HG03139 (cell line): ENCODE results near the gene ATP8B3.
A peak's percentile ranks its signal among the peaks of the same experiment; 100 is the strongest.

ENCODE experiments used
- ATAC-seq: cut with Tn5 transposase; IDR thresholded peaks from one replicate; pipeline ENCODE4 v1.9.1; 2021; ENCODE audit not compliant: unreplicated experiment

The ATP8B3 gene, protein sequence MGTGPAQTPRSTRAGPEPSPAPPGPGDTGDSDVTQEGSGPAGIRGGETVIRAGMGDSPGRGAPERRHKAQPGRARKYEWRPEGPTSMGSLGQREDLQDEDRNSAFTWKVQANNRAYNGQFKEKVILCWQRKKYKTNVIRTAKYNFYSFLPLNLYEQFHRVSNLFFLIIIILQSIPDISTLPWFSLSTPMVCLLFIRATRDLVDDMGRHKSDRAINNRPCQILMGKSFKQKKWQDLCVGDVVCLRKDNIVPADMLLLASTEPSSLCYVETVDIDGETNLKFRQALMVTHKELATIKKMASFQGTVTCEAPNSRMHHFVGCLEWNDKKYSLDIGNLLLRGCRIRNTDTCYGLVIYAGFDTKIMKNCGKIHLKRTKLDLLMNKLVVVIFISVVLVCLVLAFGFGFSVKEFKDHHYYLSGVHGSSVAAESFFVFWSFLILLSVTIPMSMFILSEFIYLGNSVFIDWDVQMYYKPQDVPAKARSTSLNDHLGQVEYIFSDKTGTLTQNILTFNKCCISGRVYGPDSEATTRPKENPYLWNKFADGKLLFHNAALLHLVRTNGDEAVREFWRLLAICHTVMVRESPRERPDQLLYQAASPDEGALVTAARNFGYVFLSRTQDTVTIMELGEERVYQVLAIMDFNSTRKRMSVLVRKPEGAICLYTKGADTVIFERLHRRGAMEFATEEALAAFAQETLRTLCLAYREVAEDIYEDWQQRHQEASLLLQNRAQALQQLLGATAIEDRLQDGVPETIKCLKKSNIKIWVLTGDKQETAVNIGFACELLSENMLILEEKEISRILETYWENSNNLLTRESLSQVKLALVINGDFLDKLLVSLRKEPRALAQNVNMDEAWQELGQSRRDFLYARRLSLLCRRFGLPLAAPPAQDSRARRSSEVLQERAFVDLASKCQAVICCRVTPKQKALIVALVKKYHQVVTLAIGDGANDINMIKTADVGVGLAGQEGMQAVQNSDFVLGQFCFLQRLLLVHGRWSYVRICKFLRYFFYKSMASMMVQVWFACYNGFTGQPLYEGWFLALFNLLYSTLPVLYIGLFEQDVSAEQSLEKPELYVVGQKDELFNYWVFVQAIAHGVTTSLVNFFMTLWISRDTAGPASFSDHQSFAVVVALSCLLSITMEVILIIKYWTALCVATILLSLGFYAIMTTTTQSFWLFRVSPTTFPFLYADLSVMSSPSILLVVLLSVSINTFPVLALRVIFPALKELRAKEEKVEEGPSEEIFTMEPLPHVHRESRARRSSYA (N-terminal part only)

DNA sequence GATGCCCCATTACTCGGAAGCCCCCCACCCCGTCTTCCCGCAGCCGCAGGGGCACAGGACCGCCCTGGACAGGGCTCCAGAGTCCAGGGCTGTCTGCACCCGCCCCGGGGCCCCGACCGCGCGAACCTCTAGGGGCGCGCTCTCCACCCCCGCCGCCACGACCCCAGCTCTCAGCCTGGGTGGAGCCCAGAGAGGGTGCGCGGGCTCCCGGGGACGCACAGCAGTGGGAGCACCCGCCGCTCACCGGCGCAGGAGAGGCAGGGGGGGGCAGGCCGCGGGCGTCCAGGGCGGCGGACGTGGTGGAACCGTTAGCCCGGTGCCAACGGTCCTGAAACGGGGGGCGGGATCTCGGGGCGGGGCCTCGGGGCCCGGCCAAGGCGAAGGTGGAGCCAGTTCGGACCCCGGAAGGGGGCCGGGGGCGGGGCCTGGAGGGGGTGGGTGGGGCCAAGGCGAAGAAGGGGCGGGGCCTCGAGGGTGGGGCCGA is at the start of gene ATP8B3:
ATP8B3 (minus strand) TSS at position 335 of the 484 bp plus-strand sequence. CDS start 540 bp downstream, outside the sequence.
- ATAC-seq, result peak; percentile 21

DNA sequence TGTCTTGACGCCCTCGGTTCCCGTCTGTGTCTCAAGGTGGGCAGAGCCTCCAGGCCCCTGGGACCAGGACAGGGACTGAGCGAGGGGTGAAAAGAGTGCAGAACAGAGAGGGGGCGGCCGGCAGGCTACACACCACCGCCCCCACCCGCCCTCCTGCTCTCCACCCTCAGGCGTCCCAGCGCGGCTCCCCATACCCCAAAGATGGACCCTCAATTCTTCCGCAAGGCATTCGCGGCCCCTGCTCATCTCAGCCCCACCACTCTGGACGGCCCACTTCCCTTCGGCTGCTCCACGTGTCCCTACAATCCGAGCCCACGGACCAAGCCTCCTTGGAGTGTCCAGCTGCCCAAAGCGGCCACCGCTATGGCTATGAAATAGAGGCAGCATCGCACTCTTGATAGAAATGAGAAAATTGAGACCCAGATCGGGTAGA is 49.5 kb upstream of the ATP8B3 start:
- no peak for ATAC-seq

DNA sequence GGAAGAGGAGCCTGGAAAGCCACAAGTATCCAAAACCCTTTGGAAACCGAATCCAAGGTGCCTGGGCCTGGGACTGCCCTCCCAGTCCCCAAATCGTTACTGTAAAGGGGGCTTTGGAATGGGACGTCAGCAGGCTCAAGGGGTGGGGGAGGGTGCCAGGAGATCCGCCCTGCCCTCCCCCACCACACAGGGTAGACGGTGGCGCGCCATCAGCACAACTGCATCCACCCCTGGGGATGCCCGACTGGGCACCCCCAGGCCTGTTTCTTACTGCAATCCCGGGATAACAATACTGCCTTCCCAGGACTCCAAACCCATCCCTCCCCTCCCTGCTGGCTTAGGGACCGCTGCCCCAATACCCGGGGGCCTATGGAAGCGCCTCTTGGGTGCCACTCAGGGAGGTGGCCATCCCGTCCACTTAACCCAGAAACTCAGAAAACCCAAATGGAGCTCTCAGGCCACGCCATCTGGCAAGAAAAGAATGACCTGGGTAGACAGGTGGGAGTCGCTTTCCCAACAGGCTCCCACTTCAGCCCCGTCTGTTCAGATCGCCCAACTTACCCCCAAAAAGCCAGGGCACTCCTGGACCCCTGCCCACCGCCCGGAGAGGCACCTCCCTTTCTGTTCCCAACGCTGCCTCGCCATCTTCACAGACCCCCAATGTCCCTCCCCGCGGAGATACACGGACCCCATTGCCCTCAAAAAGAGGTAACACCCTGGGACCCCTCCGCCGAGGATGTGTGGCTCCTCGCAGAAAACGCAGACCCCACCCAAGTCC is 48.9 kb upstream of the ATP8B3 start:
- ATAC-seq, result no peak

DNA sequence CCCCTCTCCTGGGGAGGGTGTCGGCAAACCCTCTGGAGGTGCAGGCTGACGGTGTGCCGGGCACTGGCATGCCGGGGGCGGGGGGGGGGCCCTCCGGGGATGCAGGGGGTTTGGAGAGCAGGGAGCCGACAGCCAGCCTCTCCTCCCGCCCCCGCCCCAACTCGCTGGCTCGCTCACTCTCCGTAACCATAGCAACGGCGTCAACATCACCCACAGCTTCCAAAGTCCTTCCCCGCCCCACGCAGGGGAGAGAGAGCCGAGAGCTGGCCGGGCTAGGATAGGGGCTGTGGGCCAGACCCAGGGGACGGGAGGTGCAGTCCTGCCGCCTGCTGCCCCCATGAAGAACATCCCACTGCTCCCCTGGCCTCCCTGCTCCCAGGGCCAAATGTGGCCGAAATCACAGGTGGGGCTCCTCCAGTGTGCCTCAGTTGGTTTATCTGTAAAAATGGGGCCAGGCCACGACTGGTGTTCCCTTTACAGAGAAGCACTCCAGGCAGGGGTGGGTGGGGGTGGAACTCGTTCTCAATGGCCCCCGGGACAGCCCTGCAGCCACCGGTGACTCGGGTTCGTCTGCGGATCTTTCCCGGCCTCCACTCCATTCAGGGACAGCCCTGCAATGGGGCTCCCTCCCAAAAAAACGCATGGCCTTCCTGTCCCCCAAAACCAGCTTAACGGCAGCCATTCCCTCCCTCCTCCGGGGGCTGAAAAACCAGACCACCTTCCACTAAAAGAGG is 48.1 kb upstream of the ATP8B3 start:
- ATAC-seq, result no peak

DNA sequence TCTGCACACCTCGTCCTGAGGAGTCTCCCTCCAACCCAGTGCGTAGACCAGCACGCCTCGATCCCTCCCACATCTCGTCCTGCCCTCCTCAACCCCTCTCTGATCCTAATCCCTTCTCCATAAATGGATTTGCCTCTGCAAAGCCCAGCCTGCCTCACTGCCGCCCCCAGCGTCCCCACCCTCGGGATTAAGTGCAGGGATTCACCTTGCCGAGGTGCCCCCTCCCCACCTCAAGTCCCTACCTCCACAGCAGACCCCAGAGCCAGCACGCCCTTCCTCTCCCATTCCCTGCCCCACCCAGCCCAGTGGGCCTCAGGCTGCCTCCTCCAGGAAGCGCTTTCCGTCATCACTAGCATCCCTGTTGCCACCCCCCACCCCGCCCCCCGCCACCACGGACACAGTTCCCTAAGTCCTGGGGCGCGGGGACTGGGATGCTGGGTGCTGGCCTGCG is 47.3 kb upstream of the ATP8B3 start:
- no peak for ATAC-seq

DNA sequence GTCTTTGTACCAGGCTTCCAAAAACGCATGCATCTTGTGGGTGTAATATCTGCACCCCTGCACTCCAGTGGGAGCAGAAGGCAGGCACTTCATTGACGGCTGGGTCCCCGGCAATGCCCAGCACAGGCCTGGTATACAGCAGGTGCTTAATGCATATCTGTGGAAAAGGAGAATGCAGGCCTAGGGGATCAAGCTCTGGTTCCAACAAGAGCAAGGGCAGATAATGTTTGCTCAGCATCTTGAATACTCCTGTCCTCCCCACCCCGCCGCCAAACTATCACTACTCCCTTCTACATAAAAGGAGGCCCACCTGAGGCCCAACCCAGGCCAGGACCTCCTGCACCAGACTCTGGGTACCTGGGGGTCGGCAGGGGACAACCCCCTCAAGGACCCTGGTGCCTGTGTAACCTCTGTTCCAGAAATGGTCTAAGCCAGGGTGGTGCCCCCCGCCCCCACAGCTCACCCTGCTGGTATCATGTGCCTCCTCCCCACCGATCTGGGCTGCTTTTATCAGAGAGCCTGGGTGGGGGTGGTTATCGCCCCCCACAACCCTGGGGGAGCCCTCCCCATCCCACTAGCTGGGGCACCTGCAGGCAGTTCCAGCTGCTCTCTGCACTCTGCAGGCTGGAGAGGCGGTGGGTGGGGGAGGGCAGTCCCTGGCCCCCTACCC is 46.5 kb upstream of the ATP8B3 start:
- no peak for ATAC-seq

DNA sequence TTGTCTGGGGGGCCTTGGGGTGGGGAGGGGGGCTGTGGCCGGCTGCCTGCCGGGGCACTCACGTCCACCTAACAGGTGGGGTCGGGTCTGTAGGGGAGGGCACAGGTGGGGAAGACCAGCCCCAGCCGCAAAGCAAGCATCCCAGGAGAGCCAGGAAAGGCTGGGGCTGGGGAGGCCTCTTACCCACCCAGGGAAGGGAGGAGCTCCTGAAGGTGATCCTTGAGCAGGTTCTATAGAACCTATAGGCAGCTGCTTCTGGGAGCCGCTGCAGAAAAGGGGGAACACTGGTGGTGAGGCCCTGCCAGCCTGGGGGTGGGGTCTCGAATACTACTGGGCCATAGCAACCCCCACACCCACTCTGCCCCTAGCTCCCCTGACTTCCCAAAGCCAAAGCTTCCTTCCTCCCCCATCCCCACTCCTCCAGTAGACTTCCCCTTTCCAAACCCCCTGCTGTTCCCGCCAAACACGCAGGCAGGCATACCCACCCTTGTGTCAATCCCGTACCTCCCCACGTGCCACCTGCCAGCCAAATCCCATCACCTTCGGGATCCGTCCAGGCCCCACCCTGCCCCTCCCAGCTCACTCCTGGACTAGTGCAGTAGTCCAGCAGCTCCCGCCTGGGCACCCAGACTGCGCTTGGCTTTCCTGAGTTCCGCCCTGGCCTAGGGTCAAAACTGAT is 45.7 kb upstream of the ATP8B3 start:
- no peak for ATAC-seq

DNA sequence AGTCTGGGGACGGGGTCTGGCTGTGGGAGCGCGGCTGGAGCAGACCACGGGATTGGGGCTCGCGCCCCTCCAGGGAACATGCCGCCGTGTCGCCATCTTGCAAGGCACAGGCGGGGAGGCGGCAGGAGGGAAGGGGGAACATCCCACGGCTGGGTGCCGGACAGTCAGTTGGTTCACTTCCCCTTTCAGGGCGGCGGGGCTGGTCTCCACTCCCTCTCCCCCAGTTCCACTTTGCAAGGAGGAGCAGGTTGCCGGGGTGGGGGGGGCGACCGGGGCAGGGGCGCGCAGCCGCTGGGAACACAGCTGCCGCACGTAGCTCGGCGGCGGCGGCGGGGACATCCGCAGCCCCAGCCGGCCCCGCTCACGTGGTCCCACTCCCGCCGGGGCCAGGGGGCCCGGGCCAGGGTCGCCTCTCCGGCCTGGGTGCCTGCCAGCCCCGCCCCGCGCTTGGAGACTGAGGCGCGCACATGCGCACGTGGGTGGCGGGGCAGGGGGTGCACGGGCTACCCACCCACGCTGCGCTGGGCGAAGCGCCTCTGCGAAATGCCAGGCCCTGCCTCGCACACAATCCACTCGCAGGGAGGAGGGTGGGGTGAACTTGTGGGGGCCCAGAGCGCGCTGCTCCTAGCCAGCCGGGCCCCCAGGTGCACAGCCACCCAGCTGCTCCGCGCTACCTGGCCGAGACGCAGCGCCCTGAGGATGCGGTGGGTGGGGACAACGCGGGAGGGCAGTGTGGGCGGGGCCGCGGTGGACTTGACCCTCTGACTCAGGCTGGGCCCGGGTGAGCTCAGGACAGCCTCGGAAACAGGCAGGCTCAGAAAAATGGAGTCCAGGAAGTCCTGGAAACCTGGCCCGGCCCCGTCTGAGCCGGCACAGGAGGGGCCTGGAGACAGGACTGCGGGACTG is 44.9 kb upstream of the ATP8B3 start:
- no peak for ATAC-seq

DNA sequence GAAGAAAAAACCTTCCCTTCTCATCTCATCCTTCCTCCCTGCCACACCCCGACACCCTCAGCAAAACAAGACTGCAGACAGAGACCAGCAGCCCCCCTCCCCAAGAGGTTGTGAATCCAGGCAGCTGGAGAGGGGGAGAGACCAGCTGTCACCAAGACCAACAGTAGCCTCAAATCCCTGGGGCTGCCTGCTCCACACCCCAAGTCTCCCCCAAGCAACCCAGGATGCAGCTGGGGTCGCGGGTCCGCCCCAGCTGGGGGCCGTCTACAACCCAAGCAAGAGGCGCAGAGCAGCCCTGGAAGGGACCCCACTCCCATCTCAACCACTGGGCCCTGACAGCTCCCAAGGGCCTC is 44.2 kb upstream of the ATP8B3 start:
- ATAC-seq, result no peak

DNA sequence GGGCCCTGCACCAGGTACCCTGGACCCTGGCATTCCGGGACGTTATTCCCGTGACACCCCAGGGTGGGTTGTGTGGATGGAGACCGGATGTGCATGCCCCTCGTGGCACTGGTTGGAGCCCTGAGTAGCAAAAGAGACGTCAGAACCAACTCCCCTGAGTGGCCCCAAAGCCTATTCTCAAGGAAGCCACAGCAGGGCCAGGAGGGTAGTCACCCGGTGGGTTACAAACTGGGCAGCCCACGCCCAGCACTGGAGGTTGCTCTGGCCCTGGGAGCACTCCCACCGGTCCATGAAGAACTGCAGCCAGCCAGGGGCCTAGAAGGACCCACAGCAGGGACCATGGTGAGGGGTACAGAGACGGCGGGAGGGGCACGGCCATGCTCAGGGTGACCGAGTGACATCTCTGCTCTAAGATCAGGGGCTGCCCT is 43.8 kb upstream of the ATP8B3 start:
- ATAC-seq, result no peak

DNA sequence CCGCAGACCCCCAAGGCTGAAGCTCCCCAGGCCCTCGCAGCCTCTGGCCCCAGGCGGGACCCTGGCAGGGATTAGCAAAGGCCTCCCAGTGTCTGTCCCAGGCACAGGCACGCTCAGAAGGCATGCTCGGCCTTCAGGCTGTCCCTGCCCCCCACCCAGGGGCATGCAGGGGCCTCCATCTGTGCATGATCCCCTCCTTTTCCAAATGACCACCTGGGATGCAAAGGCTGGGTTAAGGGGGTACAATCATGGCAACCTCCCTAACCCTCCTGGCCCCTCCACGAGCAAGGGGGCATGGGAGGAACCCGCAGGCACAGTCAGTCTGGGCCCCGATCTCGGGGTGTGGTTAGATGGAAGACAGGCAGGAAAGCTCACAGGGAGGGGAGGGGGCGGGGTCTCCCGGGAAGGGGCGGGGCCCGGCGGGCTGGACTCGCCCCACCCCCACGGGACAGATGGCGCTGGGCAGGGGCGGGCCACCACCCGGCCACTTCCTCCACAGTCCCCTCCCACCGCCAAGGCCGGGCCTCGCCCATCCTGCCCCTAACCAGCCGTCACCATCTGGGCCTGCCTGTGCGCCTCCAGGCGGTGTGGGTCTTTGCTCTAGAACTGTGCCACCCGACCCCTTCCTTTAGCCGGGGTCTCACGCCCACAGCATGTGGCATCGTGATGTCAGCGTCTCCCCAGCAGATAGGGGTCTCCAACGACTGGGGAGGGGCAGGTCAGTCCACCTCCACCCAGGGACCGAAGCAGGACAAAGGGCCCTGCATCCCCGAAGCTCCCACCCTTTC is 43.2 kb upstream of the ATP8B3 start:
- peak; percentile 38 for ATAC-seq

DNA sequence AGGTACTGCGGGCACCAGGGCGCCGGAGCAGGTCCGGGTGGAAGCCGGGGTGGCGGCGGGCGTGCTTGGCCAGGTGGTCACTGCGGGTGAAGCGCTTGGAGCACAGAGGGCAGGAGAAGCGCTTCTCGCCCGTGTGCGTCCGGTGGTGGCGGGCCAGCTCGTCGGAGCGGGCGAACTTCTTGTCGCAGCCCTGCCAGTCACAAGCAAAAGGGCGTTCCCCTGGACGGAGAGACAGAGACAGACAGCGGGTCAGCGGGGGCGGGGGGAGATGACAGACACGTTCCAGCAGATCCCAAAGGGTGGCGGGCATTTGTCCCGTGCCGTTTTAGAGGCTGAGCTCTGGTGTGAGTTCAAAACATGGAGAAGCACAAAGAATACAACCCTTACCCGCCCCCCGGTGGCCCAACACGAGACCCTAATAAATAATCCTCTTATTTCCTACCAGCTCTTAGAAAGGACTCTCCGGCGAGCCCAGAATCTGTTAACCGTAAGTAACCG is 42.5 kb upstream of the ATP8B3 start:
- ATAC-seq, result no peak

DNA sequence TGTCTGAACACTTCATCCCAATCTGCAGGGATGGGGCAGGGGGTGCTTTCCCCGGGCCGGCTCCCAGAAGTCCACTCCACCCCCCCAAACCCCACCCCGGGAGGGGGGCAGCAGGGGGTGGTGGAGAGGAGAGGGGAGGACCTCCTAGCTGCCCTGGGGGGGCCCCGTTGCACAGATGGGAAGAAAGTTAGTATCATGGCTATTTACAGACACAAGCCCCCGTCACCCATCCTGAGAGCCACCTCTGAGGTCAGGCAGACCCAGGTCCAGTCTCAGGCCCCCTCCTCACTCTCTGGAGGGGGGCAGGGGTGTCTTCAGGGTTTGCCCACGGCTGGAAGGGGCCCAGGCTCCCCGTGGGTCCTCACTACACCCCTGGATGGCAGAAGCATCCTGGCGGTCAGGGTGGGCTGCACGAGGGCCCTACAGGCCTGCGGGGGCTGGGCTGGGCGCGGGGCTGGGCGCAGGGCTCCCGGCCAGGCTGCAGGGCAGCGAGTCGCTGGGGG is 42.0 kb upstream of the ATP8B3 start:
- ATAC-seq, result no peak

DNA sequence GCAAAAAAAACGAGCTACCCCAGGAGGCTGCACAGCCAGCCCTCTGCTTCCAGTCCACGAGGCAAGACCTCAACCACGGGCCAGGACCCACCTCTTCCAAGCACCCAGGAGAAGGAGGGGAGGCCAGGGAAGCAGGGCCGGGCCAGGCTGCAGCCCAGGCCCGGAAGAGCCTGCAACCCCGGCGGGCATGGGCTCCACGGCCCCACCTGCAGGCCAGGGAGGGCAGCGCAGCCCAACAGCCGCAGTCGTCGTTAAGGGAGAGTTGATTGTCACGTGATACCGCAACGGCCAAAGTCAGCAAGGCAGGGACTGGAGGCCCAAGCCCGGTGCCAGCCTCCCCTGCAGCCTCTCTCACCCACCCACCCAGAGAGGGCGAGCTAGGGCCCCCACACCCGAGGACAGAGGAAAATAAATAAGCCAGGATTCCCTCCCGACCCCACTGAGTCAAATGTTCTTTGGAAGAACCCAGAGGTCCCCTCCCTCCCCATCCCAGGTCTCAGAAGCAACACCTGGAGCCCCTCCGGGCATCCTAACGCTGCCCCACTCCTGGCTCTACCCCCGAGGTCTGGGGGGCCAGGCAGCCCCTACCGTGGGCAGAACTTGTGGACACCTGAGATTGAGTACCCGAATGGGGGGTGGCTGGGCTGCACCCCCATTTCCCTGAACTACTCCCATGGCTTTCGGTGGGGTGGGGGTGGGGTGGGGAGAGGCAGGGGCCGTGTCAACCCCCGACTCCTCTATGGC is 41.4 kb upstream of the ATP8B3 start:
- no peak for ATAC-seq

DNA sequence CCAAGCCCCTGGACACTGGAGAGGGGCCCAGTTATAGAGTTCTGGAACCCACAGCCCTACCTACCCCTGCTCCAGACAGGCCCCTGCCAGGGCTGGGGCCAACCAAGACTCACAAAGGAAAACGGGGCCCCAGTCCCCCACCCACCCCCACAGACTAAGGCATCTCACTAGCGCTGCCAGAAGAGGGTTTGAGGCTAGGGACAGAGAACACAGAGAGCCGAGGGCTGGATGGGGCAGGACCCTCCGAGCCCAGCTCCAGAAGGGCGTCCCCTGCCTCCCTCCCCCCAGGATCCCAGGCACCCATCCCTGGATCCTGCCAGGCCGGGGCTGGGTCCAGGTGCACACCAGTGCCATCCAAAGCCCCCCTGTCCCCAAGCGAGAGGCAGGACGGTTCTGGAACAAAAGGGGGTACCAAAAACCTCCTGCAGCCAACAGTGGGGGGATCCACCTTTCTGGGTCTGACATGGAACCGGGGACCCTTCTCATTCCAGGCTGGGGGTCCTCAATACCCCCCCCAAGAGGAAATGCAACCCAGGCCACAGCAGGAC is 40.6 kb upstream of the ATP8B3 start:
- ATAC-seq, result no peak
